Omental fat pad (tissue), 4 donors: Measurements from ENCODE around the gene C5orf34. TPM values are rescaled to one million over a fixed set of nuclear protein-coding genes. Genes with fewer than 3 reads are reported as not detected.

Source experiments
- ATAC-seq: fragments of 150-250 bp; one replicate; pipeline ENCODE4 v1.9.1; 2016; ENCODE audit warnings: mild to moderate bottlenecking, moderate library complexity; ENCODE audit not compliant: low FRiP score
- DNase-seq: peaks from one replicate; pipeline ENCODE4 v3.0.0-alpha.2; 2019; ENCODE audit warnings: low spot score
- total RNA-seq, 4 donors: library from RNA; depleted of rRNA; stranded (reverse); fragments of >200 nt; gene quantifications; one replicate each; pipeline ENCODE4 v1.1.0, GENCODE V29; 2016
- TF ChIP-seq, protein P1 (sequence below), 3 donors: fragments of 450-650 bp; IDR thresholded peaks; one replicate each; pipeline ENCODE4 v1.5.1; 2016 to 2017; ENCODE audit warnings: antibody characterized with exemption in 3 of 3, mild to moderate bottlenecking in 3 of 3, moderate library complexity in 2 of 3

The C5orf34 gene
- total RNA-seq, 4 donors from 2014 or later = 0.56 to 2.3 (median 1.7) TPM

DNA sequence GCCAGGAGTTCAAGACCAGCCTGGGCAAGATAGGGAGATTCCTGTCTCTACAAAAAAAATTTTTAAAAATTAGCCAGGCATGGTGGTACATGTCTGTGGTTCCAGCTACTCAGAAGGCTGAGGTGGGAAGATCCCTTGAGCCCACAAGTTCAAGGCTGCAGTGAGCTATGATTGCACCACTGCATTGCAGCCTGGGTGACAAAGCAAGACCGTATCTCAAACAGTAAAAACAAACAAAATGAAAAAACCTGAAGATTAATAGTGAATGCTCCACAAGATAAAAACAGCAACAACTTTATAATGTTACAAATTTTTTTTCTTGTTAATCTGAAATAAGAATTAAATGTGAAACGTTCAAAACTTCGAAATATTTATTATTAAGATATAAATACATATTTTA is 28.6 kb downstream of the C5orf34 start:
- DNase-seq (no peak), ATAC-seq (no peak)
- TF ChIP-seq, protein P1, sequence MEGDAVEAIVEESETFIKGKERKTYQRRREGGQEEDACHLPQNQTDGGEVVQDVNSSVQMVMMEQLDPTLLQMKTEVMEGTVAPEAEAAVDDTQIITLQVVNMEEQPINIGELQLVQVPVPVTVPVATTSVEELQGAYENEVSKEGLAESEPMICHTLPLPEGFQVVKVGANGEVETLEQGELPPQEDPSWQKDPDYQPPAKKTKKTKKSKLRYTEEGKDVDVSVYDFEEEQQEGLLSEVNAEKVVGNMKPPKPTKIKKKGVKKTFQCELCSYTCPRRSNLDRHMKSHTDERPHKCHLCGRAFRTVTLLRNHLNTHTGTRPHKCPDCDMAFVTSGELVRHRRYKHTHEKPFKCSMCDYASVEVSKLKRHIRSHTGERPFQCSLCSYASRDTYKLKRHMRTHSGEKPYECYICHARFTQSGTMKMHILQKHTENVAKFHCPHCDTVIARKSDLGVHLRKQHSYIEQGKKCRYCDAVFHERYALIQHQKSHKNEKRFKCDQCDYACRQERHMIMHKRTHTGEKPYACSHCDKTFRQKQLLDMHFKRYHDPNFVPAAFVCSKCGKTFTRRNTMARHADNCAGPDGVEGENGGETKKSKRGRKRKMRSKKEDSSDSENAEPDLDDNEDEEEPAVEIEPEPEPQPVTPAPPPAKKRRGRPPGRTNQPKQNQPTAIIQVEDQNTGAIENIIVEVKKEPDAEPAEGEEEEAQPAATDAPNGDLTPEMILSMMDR (IDR thresholded peaks at IDR 0.05) = no peak

DNA sequence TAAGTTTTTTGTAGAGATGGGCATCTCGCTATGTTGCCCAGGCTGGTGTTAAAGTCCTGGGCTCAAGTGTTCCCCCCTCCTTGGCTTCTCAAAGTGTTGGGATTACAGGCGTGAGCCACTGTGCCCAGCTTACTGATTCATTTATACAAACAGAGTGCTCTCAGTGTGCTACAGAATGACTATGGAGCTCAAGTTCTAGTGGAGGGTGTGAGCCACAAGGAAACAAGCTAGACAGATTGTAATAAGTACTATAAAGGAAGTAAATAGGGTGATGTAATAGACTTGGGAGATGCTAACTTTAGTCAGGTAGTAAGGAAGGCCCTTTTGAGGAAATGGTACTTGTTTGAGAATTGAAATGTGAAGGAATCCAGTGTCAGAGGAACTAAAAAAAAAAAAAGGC is 29.5 kb downstream of the C5orf34 start:
- no peak for DNase-seq
- ATAC-seq = no peak
- TF ChIP-seq, protein P1 (IDR thresholded peaks at IDR 0.05) = no peak

DNA sequence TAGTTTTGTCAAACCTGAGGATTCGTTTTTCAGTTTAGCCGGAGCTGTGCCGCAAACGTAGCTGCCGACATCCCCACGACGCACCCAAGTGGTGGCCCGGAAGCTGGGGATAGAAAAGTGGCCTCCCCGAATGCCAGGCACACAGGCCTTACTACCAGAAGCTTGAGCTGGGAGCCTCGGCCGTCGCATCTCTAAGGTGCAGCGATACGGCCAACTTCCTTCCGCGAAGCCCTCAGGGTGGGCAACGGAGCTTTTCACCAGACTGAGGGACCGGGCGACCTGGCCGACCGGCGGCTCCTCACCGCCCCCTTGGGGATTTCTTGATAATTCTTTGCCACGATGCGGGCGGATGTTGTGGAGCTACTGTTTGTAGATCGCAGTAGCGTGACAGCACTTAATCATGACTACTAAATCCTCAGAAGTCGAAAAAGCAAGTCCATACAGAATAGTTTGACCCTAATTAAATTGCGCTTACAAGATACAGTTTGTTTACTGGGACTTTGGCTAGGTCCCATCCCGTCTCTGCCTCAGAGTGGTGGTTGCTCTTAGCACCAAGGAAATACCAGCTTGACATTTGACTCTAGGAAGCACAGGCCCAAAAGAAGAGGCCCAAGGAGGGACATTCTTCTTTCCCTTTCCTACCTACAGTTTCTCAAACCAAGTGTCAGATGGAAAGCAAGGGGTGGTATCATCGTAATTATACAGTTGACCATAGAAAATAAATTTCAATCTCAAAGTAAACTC is 30.7 kb downstream of the C5orf34 start:
- TF ChIP-seq, protein P1 (IDR thresholded peaks at IDR 0.05) = peak in 1 of 3 donors; percentile 32
- DNase-seq (peak; percentile 46), ATAC-seq (peak; percentile 88)

DNA sequence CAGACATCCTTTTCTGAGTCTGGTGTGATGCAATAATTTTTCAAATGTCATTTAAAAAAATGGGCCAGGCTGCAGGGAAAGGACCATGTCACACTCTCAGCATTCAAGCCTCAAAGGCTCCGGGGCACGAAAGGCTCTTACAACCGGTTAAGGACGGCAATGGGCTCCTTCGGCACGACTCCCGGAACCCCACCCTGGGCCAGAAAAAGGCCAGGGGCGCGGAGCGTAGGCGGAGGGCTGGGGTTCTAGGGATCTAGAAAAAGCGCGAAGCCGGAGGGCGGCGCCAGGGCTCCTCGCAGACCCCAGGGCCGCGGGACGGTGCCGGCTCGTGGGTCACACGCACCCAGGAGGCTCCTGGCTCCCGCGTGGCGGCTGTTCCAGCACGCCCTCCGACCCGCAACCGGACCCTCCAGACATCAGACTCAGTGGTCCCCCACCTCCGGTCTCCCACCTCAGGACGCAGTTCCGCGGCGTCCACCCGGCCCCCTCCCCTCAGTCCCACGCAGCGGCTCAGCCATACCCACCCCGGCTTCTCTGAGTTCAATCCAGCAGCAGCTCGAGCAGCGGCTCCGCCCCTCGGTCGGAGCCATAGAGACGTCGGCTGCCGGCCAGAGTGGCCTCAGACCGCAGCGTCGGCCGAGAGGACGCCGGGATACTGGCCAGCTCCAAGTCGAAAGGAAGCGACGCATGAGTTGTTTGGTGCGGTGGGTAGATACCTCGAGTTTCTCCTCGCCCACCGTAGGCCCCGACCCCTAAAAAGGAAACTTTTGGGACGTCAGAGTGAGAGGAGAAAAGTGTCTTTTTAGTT is 31.4 kb downstream of the C5orf34 start, which contains the start of gene TMEM267:
TSS of gene TMEM267 (minus strand) at position 568 of the 808 bp plus-strand sequence. CDS start 29,896 bp downstream, outside the sequence.
- peak; percentile 60 for DNase-seq
- TF ChIP-seq, protein P1 (IDR thresholded peaks at IDR 0.05) = no peak
- ATAC-seq = peak; percentile 100

DNA sequence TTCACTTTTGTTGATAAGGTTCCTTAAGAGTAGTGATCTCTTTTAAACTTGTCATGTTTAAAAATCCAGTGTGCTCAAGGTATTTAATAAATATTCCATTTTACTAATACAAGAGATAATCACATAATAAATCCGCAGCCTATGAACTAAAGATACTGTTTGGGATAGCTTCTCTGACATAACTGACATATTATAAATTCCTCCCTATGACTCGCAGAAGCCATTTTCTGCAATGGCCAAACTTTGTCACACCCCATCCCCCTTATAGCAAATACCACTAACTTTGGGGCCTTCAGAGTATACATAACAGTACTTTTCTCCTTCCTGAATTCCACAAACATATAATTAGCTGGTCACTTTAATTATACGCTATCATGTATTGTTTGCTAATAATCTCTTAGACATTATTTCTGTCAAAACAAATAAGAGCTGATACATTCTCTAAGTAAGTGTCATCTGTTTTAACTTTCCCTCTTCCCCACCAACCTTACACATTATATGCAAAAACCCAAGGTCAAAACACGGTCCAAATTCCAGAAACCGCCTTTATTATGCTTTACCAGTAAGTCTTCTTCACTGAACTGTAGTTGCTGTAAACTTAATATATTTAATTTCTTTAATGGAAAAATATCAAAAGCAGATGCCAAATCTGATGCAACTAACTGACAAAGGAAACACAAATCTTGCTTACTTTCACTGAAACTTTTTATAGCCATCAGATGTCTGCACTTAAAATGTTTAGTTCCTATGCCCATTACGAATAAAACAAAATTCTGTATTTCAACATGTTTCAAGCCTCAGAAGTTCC is 32.3 kb downstream of the C5orf34 start:
- TF ChIP-seq, protein P1 (IDR thresholded peaks at IDR 0.05) = no peak
- no peak for ATAC-seq
- no peak for DNase-seq

DNA sequence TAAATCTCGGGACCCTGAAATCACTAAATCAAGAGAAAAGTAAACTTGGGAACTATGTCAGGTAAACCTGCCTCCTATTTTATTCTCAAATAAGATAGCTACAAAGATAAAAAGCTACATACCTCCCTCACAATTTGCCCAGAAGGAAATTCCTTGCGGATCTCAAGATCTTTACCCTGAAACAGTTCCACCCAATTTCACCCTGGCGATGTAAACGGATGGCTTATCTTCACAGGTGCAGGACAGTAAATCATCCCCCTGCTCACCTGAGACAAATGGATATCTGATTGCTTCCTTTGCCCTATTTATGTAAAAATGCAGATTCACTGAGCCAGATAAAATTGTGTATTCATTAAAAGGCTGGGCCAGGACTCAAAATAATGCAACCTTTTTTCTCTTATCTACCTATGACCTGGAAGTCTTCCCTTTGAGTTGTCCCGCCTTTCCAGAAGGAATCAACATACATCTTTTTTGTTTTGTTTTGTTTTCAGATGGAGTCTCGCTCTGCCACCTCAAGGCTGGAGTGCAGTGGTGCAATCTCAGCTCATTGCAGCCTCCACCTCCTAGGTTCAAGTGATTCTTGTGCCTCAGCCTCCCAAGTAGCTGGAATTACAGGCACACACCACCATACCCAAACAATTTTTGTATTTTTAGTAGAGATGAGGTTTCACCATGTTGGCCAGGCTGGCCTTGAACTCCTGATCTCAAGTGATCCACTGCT is 45.1 kb downstream of the C5orf34 start:
- TF ChIP-seq, protein P1 (IDR thresholded peaks at IDR 0.05) = no peak
- ATAC-seq (no peak), DNase-seq (no peak)
